CD4-positive, alpha-beta T cell treated with Interleukin-1 beta for 1 hour (primary cell): ENCODE results near the gene PAK6.

ENCODE experiments used
- DNase-seq, 2 donors: peaks; one replicate each; pipeline ENCODE4 v3.0.0-alpha.2; 2020 to 2022

Gene PAK6

DNA sequence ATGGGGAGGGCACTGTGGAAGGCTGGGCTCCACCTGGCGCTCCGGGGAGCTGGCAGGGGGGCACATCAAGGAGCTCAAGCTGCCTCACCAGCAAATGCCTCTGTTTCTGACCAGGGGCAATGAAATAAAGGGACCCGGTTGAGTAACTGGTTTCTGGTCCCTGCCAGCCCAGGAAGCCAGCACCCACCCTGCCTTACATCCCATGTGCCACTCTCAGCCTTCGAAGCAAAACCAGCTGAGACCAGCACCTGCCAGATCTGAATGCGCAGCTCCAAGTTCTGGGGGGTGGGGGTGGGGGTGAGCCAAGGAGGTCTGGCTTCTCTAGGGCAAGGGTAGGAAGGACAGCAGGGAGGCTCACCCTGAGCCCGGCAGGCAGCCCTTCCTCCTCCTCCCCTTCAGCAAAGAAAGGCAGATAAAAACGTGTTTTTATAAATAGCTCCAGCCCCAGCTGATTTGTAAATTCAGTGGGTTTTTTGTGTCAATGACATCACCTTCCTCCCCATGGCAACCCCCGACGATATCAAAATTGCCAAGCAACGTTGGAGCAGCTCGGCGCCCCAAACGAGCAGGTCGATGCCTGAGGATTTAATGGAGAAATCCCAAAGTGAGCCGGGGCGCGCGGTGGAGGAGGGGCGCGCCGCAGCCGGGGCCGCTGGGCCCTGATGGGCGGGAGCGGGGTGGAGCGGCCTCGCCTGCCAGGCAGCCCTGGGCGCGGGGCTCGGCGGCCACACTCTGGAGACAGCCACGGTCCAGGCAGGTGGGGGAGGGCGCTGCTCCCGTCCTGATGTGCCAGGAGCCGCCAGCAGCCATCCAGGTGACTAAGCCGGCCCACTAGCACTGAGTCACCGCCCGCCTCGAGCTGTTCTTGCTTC is at the start of gene PAK6:
PAK6 (plus strand) TSS at position 532 of the 872 bp plus-strand sequence. CDS start 25,723 bp downstream, outside the sequence.
- DNase-seq = peak in 1 of 2 donors; percentile 42

DNA sequence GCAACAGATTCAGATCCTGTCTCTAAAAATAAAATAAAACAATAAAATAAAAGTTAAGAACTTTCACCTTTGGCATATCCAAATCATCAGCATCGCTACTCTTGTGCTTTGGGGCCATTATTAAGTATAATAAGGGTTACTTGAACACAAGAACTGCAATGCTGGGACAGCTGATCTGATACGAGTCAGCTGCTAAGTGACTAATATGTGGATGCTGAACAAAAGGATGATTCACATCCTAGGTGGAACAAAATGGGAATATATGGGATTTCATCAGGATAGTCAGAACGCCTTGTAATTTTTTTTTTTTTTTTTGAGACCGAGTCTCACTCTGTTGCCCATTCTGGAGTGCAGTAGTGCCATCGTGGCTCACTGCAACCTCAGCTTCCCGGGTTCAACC is 48.3 kb upstream of the PAK6 start:
- DNase-seq = no peak

DNA sequence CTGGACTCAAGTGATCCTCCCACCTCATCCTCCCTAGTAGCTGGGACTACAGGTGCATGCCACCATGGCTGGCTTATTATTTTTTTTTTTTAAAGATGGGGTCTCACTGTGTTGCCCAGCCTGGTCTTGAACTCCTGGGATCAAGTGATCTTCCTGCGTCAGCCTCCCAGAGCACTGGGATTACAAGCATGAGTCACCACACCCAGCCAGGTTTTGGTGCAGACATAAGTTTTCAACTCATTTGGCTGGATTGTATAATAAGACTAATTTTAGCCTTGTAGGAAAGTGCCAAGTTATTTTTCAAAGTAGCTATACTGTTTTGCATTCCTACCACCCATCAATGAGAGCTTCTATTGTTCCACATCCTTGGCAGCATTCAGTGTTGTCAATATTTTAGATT is 45.9 kb upstream of the PAK6 start:
- no peak for DNase-seq

DNA sequence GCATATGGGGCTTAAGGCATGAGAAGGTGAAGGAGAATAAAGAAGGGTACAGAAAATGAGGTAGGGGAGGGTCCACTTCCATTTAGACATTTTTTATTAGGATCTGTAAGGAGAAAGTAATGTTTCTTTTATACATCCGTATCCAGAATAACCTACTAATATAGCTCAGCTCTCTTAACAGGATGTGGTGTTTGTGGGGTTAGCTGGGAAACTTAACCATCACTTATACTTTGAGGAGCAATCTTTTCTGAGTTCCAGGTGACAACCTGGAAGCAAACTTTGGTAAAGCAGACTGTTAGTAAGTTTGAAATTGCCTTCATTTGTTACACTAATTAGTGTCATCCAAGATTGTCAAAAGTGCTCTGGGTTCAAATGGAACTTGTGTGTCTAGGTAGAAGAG is 41.4 kb upstream of the PAK6 start:
- DNase-seq = peak in 1 of 2 donors; percentile 22

DNA sequence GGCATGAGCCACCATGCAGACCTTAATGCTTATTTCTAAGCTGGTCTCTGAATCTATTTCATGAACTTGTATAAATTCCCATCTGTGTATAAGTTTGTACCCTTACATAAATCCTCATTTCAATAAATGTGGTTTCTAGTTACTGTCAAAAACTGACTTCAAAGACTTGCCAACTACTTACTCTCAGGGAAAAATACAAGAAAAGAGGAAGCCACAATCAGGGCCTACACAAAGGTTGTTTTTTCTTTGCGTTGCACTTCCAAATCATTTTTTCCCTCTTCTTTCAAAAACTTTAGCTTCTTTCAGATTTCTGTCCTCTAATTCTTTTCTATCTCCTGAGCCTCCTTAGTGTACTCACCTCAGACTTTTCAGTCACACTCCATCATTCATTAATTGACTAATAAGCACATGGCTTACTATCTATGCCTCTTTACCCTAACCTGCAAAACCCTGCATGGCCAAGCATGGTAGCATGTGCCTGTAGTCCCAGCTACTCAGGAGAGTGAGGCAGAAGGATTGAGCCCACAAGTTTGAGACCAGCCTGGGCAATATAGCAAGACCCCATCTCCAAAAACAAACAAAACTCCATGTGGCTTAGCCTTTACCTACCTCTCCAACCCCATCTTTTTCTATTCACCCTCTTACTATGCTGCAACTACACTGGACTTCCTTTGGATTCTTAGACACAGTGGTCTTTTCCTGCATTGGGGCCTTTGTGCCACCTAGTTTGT is 40.3 kb upstream of the PAK6 start:
- no peak for DNase-seq

DNA sequence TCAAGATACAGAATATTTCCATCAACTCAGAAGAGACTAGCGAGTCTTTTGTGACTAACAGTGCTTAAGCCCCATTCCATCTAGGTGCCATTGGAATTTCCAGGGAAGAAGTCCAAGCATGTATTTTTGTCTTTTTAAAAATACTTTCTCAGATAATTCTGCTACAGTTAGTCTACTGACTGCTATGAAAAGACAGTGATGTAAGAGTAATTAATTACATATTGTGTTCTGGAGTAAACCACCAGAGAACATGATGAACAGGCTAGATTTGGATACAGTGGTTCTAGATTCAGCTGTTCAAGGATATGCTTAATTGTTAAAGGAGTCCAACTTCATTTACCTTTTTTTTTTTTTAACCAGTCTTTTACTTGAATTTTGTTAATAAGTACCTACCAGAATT is 34.8 kb upstream of the PAK6 start:
- no peak for DNase-seq

DNA sequence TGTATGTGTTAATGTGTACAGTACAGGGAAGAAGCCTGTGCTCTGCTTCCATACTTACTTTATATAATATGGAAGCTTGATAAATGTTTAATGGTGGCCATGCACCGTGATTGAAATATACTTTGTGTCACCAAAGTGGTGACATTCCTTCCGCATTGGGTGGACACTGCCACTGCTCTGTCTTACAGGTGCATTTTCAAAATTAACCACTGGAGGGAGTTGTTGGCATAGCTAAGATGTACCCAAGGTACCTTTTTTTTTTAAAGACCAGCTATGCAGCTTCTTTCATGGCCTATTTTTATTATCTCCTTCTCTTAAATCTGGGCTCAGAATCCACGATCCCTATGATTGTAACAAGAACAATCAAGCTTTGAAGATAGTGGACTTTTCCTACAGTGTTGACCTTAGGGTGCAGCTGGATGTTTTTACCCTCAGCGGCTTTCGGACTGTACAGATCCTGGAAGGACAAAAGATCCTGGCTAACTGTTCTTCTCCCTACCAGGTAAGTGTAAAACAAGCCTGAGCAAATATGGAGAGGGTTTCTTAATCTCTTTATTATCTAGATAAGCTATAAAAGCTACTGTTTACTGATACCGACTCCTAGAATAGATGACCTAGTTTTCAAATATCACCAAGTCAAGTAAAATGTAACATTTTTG is 21.6 kb upstream of the PAK6 start:
- DNase-seq = peak; percentile 56 to 83

DNA sequence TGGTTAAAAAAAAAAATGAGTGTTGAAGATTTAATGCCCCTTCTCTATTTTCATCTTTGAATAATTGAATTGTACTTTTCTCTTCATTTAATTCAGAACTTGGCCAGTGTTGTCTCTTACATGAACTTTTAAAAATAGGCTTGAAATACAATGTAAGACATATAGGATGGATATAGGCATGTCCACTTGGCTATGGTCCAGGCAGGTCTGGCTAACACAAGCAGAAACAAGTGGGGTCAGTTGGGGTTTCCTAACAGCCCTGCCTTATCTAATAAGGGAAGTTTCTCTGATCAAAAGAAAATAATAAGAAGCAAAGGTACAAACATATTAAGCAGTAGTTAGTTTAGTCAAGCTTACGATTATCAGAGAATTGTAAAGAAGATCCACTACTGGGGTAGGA is 19.1 kb upstream of the PAK6 start:
- no peak for DNase-seq

DNA sequence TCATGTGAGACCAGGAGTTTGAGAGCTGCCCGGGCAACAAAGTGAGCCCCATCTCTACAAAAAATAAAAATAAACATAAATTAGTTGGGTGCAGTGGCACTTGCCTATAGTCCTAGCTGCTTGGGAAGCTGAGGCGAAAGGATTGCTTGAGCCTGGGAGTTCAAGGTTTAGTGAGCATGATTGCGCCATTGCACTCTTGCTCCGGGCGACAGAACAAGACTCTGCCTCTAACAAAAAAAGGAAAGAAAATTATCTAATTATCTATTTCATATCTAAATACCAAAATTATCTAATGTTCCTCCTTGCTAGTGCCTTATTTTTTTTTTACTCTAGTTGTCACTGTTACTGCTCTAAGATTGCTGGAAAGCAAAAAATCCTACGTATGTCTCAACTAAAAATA is 16.7 kb upstream of the PAK6 start:
- no peak for DNase-seq

DNA sequence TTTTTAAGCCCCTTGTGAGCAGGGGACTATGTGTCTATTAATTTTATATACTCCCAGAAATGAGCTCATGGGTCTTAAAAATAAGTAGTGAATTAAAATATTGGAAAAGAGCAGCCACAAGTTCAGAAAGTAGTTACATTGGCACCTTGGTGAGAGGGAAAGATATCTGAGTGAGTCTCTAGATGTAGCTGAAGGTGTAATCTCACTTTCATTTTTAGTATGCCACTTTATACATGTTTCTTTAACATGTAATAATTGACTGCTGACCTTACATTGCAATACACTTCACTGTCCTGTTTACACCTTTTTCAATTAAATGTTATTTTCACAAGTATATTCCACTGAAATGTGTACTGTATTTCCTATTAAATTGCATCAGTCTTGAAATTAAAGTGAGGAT is 12.1 kb upstream of the PAK6 start:
- DNase-seq = no peak

DNA sequence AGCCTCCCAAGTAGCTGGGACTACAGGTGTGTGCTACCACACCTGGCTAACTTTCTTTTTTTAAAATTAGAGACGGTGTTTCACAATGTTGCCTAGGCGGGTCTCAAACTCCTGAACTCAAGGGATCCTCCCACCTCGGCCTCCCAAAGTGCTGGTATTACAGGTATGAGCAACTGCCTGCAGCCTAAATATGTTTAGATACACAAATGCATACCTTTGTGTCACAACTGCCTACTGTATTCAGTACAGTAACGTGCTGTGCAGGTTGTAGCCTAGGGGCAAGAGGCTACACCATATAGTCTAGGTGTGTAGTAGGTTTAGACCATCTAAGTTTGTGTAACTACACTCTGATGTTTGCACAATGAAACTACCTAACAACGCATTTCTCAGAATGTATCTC is 9.5 kb upstream of the PAK6 start:
- no peak for DNase-seq

DNA sequence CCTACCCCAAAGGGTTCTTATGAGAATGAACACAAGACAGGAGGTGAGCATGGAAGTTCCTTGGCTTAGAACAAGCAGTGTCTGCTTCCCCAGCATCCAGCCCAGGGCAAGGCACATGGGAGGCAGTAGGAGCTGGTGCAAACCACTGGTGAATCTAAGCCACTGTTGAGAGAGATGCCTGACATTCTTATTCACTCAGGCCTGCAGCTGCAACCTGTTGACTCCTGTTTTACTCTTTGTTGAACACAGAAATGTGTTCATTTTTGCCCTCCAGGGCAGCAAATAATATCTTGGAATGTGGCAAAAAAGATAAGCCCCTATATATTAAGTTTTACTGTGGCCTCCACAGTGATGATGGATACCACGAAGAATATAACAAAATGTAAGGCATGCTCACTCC is 8.9 kb upstream of the PAK6 start:
- DNase-seq = no peak

DNA sequence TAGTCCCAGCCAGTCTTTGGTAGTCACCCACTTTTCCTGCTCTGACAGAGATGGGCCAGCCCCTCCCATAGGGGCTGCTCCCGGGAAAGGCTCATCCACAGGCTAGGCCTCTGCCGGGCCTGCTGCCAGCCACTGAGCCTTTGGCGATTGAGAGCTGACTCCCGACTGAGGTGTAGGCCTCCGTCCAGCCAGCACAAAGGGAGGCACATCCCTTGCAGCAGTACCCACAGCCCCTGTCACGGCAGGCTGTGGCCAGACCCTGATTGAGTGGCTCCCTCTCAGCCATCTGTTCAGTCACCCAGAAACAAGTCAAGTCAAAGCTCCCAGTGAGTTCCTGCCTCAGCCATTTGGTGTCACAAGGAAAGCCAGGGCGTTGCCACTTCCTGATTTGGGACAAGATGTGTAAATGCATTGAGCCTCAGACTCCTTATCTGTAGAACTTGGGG is 6.2 kb upstream of the PAK6 start:
- DNase-seq = no peak

DNA sequence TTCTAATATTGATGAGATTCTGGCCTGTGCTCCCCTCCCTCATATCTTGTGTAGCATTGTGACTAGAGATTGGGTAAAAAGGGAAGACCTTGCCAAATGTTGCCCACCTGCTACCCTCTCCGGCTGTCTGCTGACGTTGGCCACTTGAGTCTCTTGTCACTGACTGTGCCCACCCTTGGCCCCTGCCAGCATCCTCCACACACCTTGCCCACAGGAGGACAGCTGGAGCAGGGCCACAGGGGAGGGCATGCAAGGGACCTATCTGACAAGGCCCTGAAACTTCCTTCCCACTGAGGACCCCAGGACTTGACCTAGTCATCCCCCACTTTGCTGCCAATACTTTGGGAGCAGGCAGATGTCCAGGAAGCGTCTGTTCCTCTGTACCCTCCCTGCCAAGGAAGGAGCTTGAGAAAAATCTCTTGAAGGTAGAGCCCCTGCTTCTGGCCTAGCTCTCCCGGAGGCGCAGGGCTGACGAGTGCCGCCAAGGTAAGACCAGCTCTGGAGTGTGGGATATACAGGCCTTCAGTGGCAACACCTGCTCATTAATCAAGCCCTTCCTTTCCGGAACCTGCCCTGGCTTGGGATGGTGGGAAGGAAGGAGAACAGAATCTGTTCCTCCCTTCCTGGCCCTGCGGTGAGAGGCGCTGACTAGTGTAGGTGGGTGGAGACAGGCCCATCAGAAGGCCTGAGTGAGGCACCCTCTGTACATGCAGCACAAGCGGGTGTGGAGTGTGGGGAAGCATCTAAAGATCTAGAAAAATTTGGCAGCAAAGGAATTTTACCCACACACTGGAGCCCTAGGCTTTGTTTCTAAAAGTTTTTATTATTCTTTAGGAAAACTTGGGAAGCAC is 4.9 kb upstream of the PAK6 start:
- DNase-seq = no peak

DNA sequence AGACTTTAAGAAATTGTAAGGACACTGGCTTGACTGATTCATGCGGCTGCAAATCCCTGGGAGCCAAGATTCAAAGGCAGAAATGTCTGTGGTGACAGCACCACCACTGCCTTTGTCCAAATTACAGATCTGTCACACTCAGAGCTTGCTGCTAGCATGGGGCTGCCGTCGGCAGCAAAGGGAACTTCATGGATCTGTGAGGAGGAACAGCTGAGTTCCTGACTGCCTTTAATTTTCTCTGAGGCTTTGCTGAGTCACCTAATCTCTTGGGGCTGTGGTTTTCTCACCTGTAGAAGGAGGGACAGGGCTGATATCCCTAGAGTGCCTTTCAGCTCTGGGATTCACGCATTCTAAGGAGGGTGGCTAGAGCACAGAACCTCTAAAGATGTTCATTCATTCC is 4.1 kb upstream of the PAK6 start:
- no peak for DNase-seq

DNA sequence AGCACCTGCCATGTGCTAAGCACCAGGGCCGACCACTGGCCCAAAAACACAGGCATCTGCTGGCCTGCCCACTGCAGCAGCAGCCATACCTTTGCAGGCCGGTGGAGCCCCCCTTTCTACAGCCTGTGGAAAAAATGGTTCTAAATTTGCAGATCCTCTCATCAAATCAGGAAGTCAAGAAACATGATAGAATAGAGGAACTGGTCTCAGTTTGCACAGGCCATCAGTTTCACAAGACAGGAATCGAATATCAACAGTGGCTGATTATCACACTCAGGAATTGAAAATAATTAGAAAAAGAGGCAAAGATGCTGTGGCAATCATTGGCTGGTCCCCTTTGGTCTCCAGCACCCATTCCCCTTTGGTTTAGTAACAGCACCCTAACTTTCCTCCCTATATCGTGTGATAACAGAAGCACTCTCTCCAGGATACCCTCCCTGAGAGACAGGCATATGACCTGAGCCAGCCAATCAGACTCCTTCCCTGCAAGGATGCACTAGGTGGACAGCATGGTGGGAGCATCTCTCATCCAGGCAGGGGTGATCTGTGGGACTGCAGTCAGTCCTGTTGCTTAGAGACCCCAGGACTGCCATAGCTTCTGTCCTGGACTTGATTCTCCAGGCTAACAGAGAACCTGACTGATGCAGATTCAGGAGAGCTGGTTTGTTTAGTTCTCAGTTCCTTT is 3.5 kb upstream of the PAK6 start:
- DNase-seq = no peak

DNA sequence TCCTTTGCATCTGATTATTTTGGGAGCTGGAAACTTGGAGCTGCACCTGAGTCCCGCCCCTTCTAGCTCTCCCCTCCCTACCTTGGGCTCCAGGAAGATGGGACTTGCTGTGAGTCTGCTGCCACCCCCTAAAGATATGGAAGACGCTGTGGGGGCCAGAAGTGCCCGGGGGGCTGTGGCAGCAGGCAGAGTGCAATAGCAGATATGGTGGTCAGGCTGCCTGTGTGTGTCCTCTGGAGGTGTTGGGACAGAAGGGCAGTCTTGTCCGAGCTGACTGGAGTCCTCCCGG is 485 bp downstream of the PAK6 start:
- DNase-seq = no peak

DNA sequence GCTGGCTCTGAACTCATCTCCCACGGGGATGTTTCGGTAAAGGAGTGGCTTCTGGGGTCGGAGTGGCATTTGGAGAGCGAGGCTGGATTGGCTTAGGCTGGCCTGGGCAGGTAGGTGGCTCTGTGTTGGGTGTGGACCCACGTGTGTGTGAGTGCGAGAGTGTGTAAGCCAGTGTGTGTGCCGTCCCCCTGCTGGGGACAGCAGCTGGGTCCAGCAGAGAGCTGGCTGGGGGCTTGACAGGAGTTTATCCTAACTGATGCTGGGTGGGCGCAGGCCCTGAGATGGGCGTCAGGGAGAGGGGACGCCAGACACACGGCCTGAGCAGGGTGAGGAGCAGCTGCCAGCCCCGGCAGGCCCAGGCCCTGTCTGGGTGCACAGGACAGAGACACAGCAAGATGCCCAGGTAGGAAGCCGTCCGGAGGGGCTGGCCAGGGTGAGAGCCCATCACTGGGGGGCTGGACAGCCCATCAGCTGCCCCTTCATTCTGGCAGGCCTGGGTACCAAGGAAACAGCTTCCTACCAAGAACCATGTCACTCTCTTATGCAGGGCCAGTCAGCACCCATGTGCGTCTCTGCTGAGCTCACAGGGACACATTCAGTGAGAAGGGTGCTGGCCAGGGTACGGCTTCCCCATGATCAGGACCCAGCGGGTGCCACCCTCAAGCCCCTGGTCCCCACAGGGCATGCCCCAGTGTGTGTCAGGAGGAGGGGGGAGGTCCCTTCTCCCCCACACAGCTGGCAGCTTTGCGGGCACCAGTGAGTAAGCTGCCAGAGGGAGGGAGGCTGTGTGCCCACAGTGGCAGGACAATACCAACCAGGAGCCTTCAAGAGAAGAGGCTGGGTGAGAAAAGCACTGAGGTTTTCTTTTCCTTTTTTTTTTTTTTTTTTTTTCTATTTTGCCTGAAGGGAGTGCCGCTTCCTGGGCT is 1.1 kb downstream of the PAK6 start:
- DNase-seq = no peak

DNA sequence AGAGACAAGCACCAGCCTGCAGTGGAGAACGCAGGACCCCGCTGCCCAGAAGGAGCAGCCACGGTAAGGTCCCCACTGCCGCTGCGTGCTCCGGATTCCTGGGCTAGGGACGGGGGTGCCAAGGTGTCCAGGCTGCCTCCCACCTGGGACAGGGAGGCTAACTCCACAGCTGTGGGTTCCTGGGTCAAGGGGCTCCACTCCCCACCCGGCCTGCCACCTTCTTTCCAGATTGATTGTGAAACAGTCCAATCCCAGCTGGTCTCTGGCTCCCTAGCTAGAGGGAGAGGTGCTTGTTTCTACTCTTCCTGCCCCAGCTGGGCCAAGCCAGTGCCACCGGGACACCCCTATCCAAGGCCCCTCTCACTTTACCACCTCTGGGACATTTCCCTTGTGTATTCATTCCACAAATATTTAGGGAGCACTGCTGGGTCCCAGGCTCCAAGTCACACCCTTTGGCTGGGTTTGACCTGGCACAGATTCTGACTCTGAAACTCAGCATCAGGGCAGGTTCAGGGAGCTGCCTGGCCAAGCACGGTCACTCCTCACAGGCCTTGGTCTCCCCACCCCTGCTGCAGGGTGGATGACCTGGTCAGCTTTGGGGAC is 1.9 kb downstream of the PAK6 start:
- no peak for DNase-seq

DNA sequence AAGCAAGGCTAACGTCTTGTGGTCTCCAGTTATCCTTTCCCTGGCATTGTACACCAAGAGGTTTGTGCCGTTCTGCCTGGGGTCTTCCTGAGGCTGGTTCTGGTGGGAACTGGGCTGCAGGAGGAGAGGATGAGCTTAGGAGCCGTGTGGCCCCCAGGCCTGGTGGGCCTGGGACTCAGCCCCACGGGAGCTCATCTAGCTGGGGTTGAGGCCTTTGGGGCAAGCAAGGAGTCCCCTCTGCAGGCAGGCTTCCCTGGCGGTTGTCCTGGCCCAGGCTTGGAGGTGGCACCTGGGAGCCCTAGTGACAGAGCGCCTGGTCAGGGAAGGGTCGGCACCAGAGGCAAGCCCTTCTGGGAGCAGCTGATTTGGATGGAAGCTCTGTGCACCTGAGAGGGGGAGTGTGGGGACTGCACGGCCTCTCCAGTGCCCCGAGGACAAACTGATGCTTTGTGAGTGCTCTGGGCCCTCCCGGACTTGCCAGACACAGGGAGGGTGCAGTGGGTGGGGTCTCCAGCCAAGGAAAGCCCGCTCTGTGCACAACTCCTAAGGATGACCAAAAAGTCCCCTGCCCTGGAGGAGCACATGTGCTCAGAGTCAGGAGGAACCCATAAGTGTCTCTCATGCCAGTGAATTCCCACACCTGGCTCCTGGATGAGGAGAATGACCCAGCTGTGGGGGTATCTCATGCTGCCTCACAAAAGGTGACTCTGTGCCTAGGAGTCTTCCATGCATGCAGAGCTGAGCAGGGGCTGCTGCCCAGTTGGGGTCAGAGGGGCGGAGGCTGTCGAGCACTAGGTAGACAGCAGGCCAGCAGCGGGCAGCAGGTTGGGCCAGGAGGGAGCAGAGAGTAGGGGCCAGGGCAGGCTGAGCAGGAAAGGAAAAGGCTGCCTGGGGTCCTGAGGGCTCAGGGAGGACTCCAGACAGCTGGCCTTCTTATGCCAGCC is 2.7 kb downstream of the PAK6 start:
- DNase-seq = no peak
